Erythroblast (primary cell): ENCODE measurements around the gene OR2T5.
"Not testable (repeated sequence)": the region's sequence is repeated elsewhere in the genome, so short reads cannot be mapped to it uniquely, and the experiment has no call there.

Source experiments
- DNase-seq, 2 experiments: peaks; one replicate each; lab custom pipeline; 2025; lab: John Stamatoyannopoulos, UW
- POLR2A ChIP-seq: IDR thresholded peaks from 2 replicates; pipeline ENCODE4 v1.6.1; 2011; ENCODE audit warnings: mild to moderate bottlenecking, low read length

The OR2T5 gene

DNA sequence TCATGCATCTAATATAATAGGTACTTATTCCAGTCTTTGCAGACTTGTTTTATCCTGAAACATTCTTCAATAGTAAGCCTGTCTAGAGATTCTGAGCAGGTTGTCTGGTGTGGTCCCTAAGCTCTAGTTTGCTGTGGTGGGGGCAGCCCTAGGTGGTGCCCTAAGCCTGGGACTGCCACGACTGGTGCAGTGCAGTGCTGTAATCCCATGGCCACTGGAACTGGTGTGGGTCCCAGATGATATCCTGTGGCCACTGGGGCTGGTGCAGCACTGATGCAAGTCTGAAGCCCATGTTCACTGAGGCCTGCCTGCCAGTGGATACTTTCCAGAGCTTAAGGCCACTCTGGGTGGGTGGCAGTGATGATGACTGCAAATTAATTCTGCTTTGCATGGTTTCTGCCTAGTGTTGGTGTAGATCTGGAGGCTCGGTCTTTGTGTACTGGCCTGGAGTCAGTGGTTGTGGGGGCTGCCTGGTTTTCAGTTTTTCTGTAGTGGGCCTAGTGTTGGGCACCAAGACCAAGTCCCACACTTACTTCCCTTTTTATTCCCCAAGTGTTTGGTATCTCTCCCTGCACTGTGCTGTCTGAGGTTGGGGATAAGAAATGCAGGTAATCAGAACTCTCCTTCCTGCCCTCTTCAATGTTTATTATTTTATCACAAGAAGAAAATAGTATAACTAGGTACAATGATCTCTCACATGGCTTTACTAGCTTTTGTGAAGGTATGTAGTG, 12.1 kb downstream of the OR2T5 start:
- DNase-seq, result not testable (repeated sequence)

- not testable (repeated sequence) for DNase-seq
Measured at GRCh38 chr1:248507773-248508172, 19.4 kb downstream of the OR2T5 start, which contains the start of gene OR2G6. OR2G6 (plus strand) TSS chr1:248508073; CDS start chr1:248521647, 13,574 bp downstream.

DNA sequence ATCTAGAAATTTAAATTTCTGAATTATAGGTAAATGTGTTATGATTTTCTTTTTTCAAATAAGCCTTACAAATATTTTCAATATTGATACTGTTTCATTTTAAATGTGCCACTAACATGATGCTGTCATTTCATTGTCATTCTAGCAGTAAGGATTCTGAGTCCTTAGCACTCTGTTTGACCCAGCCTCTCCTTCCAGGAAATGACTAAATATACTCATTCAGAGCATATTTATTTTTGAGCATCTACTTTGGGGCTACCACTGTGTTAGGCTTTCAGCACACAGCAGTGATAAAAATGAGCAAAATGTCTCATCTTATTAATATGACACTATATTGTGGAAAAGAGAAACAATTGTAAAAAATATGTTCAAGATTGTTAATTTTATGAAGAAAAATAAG, 21.8 kb downstream of the OR2T5 start:
- not testable (repeated sequence) for DNase-seq

- TF ChIP-seq POLR2A, result no peak
- DNase-seq, result no peak
Measured at GRCh38 chr1:248521856-248522255, 33.5 kb downstream of the OR2T5 start.

DNA sequence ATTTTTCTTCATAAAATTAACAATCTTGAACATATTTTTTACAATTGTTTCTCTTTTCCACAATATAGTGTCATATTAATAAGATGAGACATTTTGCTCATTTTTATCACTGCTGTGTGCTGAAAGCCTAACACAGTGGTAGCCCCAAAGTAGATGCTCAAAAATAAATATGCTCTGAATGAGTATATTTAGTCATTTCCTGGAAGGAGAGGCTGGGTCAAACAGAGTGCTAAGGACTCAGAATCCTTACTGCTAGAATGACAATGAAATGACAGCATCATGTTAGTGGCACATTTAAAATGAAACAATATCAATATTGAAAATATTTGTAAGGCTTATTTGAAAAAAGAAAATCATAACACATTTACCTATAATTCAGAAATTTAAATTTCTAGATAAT, 49.1 kb downstream of the OR2T5 start:
- not testable (repeated sequence) for DNase-seq
